ENCODE data around the gene NDUFS7.
A peak's percentile ranks its signal among the peaks of the same experiment; 100 is the strongest.
"Not testable (repeated sequence)": the region's sequence is repeated elsewhere in the genome, so short reads cannot be mapped to it uniquely, and the experiment has no call there.

NDUFS7 gene

DNA sequence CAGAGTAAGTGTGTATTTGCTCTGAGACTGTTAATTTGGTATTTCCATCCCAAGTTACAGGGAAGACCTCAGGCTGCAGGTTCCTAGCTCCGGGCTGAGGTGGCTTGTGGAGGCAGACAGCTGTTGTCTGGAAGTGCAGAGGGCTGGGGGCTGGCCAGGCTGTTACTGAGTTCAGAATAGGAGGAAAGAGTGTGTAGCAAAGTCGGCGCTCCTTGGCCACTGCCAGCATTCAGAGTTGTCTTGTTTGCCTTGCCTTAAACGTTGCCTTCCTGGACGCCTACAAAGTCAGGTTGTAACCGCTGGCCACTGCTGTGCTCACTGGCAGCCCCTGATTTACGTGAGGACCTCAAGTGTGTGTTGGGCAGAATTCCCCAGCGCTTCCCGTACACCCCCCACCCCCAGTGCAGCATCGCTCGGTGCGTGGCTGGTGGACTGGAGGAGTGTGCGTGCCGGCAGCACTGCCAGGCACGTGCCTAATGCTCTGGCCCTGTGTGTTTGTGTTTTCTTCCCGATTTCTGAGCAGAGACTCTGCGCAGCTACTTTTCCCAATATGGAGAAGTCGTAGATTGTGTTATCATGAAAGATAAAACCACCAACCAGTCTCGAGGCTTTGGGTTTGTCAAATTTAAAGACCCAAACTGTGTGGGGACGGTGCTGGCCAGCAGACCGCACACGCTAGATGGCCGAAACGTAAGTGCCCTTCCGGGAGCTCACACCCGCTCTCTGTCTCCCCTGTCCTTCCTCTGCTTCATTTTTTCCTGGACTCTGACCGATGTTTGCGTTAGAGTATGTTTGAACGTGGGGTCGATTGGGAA lies 34.2 kb downstream of the NDUFS7 start:
- DNase-seq (ENCODE audit: low spot score): no peak

- no peak for DNase-seq (ENCODE audit: low spot score)
Measured at GRCh38 chr19:1418496-1418775, 34.7 kb downstream of the NDUFS7 start.

DNA sequence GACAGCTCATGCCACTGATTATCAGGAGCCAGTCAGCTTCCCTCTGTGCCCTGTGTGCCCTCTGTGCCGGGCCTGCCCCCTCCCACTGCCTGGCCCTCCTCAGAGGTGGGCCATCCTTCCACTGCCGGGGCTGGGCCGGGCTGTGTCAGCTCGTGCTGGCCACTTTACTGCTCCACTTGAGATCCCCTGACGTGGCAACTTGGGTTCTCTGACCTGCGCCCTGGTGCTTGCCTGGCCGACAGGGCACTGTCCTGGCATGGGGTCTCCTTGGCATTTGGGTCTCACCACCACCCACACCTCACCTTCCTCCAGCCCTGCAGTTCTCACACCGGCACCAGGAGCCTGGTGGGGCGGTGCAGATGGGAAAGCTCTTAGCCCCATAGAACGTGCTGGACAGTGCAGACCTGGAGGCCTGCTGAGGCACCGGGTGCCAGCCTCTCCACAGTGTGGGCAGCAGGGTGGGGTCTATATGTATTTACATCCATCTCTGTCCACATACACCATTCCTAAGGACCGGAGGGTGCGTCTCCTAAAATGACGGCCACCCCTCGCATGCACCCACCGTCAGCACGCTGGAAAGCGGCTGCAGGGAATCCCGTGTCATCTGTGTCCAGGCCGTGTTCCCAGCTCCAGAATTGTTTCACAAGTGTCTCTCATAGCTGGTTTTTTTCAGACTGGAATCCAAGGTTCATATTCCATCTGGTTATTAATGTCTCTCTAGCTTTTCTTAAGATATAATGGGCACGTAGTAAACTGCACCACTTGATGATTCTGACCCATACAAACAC lies 35.4 kb downstream of the NDUFS7 start:
- DNase-seq (ENCODE audit: low spot score): no peak

GRCh38 chr19:1420085-1420484 lies 36.4 kb downstream of the NDUFS7 start:
- not testable (repeated sequence) for DNase-seq (ENCODE audit: low spot score)

- DNase-seq (ENCODE audit: low spot score): no peak
Measured at GRCh38 chr19:1420590-1420989, 36.9 kb downstream of the NDUFS7 start.

DNA sequence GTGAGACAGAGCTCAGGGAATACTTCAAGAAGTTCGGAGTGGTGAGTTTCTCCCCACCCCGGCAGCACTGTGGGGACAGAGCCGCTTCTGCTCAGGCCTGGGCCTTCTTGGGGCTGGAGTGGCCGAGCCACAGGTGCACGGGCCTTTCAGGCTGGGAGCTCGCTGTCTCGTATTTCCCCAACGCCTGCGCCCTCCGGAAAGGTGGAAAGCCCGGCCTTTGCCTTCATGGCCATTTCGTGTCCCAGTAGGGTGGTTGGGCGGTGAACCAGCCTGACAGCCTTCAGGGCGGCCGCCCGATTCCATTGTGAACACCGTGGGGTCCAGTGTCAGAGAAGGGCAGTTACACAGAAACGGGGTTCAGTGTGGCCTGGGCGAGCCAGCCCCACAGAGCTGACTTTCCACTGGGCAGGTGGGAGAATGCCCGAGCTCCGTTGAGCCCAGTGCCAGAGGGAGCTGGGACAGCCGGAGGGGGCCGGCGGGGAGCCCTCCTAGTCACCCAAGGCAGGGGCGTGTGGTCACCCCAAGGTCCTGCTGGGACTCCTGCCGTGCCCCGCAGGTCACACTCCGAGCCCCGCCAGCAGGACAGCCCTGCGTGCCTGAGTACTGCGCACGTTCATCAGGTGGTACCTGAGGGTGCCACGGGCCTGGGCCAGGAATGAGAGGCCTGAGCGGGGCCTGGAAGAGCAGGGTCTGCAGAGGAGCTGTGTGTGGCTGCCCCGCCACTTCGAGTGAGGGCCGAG lies 37.7 kb downstream of the NDUFS7 start:
- no peak for DNase-seq (ENCODE audit: low spot score)

- no peak for DNase-seq (ENCODE audit: low spot score)
Measured at GRCh38 chr19:1421958-1422305, 38.2 kb downstream of the NDUFS7 start.

- DNase-seq (ENCODE audit: low spot score): no peak
Measured at GRCh38 chr19:1422360-1422759, 38.7 kb downstream of the NDUFS7 start.

GRCh38 chr19:1422943-1423342 lies 39.2 kb downstream of the NDUFS7 start:
- DNase-seq (ENCODE audit: low spot score): no peak

- no peak for DNase-seq (ENCODE audit: low spot score)
Measured at GRCh38 chr19:1423436-1424191, 39.9 kb downstream of the NDUFS7 start.

GRCh38 chr19:1424192-1424955 lies 40.7 kb downstream of the NDUFS7 start:
- DNase-seq (ENCODE audit: low spot score): peak; percentile 56

GRCh38 chr19:1425102-1425837 lies 41.6 kb downstream of the NDUFS7 start:
- DNase-seq (ENCODE audit: low spot score): no peak

GRCh38 chr19:1425902-1426301 lies 42.2 kb downstream of the NDUFS7 start:
- no peak for DNase-seq (ENCODE audit: low spot score)

DNA sequence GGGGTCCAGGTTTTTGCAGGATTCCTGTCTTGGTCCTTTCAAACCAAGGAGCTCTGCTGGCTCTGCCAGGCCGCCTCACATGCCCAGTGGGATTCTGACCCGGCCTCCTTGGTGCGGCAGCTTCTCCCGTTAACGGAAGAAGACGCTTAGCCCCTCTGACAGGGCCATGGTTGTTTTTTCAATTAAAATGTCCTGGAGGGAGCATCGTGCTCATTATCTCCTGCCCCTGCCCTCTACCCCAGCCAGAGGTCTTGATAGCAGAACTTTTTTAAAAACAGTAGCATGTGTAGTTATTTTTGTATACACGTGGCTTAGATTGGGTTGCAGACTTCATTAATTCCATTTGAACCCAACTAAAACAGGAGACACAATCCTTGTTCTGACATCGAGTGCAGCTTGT lies 43.0 kb downstream of the NDUFS7 start:
- no peak for DNase-seq (ENCODE audit: low spot score)

DNA sequence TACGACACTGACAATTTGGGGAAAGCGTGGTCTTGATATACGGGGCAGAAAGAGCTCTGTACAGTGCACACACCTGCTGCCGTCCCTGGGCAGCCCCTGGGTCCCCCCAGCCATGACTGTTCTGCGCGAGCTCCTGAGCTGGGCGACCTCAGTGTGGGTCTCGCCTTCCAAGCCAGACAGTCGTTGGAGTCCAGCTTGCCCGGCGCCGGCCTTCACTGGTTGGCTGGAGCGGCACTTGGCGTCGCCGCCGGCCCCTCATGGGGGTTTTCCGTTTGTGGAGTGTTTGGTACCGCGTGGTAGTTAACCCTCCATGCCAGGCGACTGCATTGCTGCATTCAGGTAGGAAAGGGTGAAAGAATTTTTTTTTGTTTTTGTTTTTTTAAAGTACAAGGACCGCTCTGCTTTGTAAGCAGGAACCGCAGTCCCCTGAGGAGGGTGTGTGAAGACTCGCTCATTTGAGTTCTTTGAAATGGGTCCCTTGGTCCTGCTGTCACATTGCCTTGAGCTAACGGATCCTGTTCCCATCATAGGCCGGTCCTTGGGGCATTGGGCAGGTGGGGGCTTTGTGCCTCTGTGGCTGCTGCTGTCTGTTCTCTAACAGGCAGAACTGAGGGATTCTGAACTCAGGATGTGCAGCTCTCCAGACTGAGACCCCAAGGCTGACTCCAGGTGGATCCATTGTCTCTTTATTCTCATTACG lies 43.7 kb downstream of the NDUFS7 start:
- DNase-seq (ENCODE audit: low spot score): no peak

DNA sequence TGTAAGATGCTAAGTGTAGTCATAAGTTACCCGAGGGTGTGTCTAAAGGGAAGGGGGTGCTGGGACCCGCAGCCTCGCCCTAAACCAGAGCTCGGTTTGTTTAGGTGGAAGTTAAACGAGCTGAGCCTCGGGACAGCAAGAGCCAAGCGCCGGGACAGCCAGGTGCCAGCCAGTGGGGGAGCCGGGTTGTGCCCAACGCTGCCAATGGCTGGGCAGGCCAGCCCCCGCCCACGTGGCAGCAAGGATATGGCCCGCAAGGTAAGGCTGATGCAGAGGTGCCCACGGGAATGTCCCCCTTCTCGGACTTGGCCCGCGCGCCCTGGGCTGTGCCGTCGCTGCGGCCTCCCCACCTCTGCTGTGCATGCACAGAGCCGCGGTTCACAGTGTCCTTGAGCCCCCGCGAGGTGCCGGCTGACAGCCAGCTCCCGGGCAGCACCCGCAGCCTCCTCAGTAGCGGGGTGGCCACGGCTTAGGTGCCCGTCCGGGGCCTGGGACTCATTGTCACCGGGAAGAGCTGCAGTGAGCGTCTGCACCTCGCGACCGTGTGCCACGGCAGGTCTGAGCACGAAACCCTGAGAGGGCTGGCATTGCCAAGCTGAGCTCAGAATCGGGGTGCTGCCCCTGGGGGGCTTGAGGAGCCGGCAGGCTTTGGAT lies 45.2 kb downstream of the NDUFS7 start:
- no peak for DNase-seq (ENCODE audit: low spot score)

DNA sequence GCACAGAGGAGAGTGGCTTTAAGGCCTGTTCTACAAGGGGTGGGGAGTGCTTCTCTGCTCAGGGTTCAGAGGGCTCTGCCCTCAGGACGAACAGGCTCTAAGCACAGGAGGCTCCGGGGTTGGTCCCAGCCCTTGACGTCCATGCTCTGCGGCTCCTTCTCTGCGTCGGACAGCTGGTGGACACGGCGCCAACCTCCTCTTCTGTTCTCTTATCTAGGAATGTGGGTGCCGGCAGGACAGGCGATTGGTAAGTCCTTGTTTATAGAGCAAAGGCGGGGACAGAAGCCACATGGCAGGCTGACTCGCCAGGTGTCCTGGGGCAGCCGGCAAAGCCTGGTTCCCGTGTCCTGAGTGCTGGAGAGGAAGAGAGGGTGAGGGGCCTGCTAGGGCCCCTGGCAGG lies 46.0 kb downstream of the NDUFS7 start:
- no peak for DNase-seq (ENCODE audit: low spot score)

DNA sequence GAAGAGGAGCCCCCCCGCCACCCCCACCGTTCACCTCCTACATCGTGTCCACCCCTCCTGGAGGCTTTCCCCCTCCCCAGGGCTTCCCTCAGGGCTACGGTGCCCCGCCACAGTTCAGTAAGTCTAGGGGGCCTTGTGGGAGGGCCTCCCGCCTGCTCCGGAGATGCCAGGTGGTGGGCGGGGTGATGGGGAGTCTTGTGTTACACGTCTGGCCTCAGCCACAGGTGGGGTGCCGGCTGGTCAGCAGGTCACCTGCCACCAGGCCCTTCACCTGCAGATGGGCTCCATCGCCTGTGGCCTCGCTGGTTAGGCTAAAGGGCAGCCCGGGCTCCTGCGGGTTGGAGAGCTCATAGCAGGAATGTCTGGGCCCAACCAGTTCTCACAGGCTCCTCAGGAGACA lies 46.5 kb downstream of the NDUFS7 start:
- DNase-seq (ENCODE audit: low spot score): no peak
